Medulla oblongata (tissue), 1 donor: Measurements from ENCODE around the gene PCBP3.

Experiments used
- DNase-seq: peaks from one replicate; pipeline ENCODE4 v3.0.0-alpha.2; 2015; ENCODE audit errors: extremely low spot score

The PCBP3 gene

DNA sequence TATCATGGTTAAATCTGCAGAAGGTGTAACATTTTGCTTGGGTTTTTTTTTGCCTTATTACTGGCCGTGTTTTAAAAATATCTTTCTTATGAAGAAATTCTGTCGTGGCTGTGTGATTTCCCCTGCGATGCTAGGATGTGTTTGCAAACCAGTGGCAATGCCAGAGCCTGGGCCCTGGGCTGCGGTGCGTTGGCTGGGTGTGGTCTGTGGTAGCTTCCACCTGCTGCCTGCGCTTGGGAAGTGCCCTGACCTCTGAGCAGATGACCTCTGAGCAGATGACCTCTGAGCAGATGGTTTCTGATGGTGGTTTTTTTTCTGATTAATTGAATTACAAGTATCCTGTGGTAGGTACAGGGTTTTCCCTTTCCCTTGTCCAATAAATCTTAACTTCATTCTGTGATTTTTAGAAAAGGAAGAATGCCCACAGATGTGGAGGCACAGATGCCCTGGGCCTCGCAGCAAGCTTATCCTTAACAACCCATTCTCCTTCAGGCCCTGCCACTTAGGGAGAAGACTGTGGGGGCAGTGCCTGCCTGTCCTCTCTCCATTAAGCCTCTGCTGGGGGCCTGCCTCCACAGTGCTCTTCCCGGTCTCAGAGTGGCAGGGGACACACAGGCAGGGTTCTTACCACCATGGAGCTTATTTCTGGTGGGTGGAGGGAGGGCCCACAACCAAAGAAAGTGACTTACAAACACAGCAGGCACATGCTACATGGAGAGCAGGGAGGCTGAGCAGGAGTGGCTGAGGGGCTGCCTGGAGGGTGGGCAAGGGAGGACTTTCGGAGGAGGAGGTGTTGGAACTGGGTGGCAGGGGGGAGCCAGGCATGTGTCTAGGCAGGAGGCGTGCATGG is 81.7 kb downstream of the PCBP3 start:
- no peak for DNase-seq

DNA sequence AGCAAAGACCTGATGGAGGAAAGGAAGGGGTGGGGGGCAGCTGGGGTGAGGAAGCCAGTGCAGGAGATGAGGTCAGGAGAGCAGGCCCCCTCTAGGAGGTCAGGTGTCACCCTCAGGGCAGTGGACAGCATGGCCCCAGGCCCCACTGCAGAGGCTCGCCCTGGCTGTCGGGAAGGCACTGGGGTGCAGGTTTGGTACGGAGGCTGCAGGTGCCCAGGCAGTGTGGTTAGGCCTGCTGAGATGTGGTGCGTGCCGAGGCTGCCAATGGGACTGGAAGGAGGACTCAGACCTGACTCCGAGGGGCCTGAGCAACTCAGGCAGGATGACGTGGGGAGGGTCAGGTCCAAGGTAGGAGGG is 82.3 kb downstream of the PCBP3 start:
- DNase-seq, result no peak

DNA sequence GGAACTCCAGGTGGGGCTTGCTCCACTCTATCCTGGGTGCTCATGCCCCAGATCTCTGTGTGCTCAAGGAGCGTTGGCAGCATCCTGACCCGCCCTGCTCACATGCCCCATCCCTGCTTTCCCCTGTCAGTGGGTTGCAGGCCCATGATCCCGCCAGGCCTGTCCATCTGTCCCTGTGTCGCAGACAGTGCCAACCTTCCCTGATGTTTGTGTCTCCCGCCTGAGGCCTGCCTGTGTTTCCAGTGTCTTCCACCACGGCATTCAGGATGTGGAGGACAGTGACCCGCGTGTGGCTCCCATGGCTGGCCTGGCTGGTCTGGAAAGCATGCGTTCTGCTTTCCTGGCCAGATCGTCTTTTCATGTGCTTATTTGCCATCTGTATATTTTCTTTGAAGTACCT is 82.9 kb downstream of the PCBP3 start:
- no peak for DNase-seq

DNA sequence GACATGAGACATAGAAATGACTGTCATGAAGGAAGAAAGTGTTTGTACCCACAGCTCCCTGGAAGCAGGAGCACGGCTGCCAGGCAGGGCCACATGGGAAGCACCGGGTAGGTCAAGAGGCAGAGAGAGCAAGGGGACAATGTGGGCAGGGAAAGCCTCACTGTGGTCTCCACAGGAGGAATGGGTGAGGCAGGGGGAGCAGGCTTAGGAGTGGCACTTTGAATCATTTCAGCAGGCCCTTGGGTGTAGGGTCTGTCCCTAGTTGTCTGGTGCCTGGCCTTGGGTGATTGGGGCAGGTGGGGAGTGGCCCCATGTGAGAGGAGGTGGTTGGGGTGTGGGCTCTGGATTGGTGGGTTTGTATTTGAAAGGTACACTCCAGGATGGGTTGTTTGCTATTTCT is 83.9 kb downstream of the PCBP3 start:
- DNase-seq, result no peak

DNA sequence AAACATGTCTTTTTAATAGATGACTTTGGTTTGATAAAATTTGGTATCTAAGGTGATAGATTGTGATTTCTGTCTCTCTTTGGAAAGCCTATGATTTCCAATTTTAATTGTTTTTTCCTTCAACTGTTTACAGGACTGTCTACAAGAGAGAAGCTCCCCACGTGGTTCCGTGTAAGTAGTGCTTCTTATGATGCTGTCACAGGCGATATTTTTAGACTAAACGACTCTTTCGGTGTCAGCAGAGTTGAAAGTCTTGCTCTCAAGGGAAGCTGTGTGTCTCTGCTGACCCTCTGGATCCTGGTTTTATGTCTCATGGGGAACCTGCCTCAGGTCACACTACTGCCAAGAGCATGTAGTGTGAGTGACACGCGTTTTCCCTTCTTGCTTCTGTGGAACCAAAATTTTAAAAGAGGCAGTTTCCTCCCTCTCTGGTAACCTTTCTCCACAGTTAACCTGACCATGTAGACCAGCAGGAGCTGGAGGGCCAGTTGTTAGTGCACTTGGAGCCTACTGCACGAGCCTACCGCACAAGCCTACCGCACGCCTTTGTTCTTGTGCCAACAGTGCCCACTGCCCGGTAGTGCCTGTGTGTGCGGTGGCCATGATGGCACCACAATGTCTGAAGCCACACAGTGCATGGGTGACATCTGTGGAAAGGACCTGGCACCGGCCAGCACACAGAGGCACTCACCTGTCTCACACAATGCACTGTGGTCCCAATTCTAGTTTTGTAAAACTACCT is 91.9 kb downstream of the PCBP3 start:
- DNase-seq, result no peak

DNA sequence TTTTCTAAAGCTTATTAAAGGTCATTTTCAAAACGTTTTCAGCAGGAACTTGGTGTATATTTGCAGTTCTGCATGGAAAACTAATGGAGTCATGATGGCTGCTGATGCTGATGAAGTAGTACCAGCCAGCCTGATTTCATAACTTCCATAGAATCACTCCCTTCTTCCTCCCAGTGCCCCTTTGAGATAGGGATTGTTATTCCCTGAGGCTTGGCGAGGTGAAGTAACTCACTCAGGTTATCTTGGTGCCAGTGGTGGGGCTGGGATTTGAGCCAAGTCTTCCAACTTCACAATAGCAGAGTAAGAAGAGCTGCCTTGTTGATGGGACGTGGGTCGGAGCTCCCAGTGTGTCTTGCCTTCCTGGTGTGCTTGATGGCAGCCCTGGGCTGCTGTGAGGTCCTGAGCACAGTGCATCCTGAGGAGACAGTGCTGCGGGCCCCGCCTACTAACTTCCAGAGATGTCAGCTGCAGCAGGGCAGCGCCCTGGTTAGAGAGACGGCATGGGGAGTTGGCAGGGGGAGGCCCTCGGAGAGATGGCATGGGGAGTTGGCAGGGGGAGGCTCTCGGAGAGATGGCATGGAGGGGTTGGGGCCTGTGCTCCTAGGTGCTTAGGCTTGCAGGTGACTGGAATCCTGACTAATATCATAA is 92.6 kb downstream of the PCBP3 start:
- DNase-seq, result no peak

DNA sequence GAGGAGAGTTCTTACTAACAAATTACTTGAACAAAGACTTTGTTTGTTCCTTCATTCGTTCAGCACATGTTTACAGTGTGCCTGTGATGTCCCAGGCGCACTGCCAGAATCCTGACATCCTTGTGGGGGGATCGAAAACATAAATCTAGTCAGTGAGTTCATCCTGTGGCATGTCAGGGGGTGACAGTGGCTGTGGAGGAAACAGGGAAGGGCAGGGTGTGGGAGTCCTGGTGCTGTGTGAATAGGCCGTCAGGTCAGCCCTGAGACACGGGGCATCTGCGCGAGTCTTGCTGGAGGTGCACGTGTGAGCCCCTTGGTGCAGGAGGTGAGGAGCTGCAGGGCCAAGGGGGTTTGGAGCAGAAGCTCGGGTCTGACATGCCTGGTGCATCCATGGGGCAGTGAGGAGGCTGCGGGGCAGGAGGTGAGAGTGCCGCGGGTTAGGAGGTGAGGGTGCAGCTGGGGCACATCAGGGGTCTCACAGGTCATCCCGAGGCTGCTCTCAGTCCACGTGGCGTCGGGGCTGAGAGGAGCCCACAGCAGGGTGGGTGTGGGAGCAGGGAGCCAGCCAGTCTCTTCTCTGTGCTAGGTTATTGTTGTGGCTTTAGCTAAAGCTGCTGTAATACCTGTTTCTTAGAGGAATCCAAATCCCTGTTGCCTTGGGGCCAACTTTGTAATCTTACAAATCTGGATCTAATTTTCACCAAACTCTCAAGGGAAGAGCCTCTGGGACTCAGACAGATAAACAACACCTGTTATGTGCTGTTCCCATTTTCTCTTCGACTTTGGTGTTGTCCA is 93.4 kb downstream of the PCBP3 start:
- DNase-seq, result no peak

DNA sequence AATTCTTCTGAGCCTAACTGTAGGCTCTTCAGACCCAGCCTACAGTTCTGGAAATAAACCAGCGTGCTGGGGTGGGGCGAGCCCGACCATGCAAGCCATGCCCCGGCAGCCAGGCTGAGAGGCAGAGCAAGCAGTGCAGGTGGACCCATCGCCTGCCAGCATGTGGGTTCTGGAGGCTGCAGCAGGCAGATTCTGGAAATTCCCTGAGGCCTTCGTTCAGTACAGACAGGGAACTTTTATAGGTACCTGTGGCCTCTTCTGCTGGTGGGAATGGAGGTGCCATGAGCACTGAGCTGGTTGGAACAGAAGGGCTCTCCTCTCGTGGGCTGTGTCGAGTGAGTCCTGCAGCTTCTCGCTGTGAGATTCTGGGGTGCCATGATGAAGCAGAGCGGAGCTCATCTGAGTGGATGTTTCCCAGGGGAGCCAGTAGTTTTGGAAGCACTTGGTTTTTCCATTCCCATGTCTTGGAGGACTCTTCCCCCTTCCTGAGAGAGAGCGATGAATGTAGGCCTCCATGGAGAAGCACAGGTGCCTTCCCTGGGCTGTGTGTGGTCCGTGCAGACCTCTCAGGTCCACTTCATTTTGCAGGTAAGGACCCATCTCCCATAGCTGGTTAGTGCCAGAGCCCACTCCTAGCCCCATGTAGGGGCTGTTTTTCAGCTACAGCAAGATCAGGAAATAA is 94.1 kb downstream of the PCBP3 start:
- DNase-seq, result no peak

DNA sequence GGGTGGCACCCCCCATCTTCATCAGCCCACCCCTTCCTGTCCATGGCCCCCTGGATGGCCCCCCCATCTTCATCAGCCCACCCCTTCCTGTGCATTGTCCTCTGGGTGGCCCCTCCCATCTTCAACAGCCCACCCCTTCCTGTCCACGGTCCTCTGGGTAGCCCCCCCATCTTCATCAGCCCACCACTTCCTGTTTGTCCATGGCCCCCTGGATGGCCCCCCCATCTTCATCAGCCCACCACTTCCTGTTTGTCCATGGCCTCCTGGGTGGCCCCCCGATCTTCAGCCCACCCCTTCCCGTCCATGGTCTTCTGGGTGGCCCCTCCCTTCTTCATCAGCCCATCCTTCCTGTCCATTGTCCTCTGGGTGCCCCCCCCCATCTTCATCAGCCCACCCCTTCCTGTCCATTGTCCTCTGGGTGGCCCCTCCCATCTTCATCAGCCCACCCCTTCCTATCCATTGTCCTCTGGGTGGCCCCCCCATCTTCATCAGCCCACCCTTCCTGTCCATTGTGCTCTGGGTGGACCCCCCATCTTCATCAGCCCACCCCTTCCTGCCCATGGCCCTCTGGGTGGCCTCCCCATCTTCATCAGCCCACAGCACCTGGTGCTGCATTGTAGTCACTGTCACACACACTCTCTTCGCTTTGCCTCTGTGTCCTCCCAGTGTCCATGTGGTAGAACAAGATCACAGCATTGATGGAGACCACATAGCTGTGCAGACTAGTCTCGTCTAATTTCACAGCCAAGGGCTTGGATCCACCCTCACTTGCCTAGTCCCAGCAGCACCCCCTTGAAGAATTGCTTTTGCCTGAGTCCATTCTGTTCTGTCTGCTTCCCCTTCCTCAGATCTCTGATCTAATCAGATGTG is 95.9 kb downstream of the PCBP3 start:
- no peak for DNase-seq

DNA sequence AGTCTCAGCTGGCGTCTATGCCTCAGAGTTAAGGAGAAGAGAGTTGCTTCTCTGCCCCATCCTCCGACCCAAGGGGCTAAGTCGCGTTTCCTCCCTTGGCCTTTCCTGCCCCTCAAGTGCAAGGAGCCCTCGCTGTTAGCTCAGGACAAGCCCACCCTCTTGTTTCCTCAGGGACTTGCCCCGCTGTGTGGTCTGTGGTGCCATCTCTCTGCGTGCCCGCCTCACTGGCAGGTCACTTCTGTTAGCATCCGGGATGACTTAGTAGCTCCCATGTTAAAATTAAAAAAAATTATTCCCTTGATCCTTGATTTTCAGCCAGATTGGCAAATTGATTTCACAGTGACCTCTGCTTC is 96.5 kb downstream of the PCBP3 start:
- no peak for DNase-seq

DNA sequence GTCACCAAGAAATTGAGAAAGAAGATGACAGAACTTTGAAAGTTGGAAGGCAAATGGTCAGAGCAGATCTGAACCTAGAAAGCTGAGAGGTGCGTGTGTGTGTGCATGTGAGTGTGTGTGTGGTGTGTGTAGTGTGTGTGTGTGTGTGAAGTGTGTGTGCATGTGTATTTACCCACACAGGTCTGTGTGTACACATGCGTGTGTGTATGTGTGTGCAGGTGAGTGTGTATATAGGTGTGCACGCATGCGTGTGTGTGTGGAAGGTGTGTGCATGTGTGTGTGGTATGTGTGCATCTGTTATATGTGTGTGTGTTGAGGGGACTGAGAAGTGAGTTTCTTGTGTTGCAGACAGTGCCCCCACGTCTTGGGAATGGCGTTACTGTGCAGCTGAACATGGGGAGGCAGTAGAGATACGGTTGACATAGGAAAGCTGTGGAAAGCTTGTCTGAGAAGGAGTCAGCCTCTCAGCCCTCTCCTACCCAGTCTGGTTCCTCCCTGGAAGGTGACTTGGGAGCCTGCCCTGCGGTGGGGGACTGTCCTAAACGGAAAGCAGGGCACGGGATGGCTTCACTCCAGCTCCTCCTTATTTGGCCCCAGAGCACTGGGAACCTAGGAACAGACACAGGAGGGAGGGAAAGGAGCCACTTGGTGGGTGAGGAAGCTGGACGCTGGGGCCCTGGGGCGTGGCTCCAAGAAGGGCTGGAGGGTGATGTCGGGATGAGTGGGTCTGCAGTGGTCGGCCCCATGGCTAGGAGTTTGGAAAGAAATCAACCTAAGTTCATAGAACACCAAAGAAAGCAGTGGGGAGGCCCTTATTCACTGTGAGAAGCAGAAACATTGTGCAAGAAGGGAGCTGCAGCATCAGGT is 97.2 kb downstream of the PCBP3 start:
- no peak for DNase-seq

DNA sequence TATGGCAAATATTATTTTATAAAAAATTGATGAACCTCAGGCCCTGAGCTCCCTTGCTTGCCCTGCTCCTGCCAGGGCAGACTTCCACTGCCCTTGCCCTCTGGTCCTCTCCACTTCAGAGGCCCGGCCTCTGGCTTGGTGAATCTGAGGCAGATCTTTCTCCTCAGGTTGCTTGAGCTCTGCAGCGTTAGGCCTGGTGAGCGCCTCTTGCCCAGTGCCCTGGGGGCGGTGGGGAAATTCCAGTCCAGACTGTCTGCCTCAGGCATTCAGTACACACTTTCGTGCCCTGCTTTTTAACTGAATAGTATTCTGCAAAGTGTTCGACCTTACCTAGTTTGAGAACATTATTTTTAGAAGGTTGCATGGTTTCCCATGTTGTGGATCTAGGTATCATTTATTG is 98.2 kb downstream of the PCBP3 start:
- no peak for DNase-seq

DNA sequence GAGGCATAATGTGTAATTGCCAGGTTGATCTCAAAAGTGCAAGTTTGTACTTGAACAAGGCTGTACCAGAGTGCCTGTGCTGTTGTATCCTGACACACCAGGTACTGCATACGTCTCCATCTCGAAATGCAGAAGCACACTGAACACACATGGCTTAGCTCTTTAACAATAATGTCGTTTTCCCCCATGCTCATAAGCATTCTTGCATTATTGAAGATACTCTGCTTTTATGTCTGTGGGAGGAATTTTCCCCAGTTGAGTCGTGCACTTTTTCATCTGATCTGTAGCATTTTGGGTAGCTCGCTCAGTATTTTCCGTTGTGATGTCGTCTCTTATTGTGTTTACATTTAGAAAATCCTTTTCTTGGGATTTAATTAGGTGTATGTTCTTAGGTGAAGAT is 98.7 kb downstream of the PCBP3 start:
- no peak for DNase-seq

DNA sequence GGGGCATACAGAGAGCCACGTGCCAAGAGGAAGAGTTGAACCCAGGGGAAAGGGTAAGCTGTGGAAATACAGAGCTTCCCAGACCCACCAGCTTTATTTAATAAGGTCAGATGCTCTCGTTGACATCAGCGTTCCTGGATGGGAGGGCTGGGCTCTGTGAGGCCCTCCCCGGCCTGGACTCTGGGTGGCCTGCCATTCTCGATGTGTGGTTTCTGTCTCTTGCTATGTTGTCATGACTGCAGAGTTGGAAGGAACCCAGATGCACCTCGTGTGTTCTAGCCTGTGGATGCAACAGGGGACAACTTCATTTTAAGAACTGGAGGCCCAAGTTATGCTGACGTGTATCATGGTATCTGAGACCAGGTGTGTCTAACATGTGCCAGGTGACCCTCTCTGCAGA is 101.7 kb downstream of the PCBP3 start:
- no peak for DNase-seq

DNA sequence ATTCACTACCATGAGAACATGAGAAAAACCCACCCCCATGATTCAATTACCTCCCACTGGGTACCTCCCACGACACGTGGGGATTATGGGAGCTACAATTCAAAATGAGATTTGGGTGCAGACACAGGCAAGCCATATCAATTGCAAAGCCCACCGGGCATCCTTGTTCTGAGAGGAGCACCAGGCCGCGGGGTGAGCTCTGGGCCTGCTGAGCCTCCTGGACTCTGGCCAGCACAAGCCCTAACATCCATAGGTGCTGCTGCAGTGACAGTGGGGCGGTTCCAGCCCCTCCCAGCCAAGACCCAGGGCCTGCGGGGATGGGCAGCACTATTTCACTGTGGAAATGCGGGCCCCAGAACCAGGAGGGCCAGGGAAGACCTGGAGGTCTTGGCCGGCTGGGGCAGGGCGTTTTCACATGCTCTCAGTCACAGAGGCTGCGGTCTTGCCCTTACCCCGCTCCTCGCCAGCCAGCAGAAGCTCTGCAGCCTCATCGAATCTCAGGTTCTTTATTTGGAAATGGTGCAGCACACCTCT is 103.8 kb downstream of the PCBP3 start:
- DNase-seq, result no peak

DNA sequence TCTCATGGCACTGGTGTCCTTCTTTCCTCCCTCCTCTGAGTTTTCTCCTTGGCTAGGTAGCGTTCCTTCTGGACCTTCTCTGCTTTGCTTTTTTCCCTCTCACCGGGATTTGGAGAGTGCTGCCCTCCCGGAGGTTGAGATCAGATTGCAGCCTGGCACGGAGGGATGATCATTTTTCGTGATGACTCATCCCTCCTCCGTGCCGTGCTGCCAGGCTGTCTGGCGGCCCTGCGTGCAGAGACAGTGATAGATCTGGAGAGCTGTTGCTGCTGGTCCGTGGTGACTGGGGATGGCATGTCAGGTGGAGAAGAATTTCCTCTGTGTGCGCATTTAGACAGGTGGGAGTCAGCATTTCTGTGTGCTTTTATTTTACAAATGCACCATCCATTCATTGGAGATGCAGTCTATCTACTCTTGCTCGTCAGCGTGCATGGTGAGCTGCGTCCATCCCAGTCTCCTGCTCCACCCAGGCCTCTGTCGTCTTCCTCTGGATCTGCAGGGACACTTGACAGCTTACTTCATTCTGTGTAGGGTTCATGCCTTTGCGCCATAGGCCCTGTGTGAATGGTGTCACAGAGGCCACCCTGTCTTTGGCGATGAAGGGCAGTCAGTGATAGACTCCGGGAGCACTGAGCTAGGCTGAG is 104.4 kb downstream of the PCBP3 start:
- DNase-seq, result no peak

DNA sequence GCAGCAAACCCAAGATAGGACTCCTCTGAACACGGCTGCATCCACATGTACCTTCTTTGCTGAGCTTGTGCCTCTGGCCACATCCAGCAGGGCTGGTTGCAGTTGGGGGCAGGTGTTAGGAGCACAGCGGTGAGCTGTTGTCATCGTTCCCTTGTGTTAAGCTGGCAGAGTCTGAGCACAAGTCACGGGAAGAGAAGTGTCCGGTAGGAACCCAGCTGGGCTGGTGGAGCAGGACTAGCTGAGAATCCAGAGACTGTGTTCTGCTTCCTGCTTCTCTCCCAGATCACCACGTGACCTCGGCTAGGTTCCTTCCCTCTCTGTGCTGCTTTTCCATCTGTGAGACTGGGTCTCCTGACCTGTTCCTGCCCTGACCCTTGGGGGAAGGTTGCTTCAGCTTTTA is 105.1 kb downstream of the PCBP3 start:
- DNase-seq, result no peak

DNA sequence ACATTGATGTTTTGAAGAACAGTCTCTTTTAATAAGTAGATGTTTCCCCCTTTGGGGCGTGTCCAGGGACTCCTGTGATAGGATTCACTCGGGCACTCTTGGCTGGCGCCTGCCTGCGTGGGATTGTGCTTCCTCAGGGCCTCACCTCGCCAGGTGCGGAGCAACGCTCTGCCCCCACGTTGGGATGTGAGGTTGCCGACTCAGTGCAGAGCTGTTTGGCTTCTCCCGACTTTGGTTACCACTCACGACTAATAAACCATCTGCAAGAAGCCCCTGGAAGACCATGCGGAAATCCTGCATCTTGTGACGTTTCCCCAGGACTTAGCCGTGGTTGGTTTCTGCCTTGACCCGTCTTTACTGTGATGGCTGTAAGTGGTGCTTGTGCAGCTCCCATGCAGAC is 106.4 kb downstream of the PCBP3 start:
- DNase-seq, result no peak

DNA sequence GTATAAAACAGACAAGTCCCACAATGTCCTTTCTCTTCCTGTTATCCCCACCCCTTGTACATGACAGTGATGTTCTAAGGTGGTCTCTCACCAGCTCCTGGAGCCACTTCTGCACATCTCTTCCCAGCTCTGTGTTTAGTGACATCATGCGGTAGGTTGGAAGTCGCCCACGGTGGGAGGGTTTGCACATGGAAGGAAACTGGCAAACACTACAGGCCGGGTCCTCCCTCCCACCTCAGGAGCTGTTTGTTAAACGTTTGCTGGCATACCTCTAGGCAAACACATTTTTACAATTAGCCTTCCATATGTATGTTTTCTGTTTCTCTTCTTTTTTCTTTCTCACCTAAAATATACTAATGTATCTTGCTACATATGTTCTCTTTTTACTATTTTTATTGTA is 107.4 kb downstream of the PCBP3 start:
- no peak for DNase-seq
